NCI-H2081 (cell line): Measurements from ENCODE around the gene RFPL1.
A peak's percentile ranks its signal among the peaks of the same experiment; 100 is the strongest.

ENCODE experiments used
- DNase-seq, 2 experiments: peaks; one replicate each; lab custom pipeline; 2025; lab: John Stamatoyannopoulos, UW

RFPL1 gene

GRCh38 chr22:29443452-29443851 is 5.1 kb downstream of the RFPL1 start:
- DNase-seq = no peak

GRCh38 chr22:29443861-29444792 is 5.7 kb downstream of the RFPL1 start:
- no peak for DNase-seq

- DNase-seq = no peak
Observed at GRCh38 chr22:29445508-29445907, 7.1 kb downstream of the RFPL1 start.

DNA sequence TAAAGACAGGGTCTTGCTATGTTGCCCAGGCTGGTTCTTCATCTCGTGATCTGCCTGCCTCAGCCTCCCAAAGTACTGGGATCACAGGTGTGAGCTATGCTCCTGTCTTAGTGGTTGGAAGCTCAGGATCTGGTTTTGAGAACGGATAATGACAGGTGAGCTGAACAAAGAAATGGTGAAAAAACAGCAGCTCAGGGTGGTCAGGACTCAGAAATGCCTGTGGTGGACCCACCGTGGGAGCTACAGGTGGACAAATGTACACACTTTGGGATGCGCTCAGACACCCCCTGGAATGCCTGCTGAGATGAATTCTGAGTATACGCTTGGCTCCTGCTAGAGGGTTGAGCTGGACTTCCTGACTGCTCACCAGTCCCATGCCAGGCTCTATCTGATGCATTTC is 9.5 kb downstream of the RFPL1 start:
- DNase-seq = no peak

DNA sequence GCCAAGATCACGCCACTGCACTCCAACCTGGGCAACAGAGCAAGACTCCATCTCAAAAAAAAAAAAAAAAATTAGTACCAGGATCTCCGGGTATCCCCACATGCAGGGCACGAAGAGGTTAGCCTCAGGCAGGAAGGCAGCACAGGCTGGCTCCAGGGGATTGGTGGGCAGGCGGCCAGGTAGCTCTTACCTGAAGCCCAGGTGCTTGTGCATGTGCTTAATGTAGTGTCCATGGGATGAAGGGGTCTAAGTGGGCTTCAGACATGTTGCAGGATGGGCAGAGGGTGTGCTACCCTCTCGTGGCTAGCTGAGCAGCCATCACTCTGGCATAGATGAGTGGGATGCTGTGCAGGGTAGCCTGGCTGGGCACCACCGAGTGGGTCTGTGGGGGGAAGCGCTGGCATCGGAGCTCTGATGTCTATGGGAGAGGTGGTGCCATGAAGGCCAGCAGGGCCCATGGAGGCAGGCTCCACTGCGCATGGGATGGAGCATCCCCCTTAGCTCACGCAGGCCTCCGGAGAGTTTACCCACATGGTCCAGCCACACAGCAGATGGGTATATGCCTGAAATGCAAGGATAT is 11.0 kb downstream of the RFPL1 start:
- DNase-seq = no peak

DNA sequence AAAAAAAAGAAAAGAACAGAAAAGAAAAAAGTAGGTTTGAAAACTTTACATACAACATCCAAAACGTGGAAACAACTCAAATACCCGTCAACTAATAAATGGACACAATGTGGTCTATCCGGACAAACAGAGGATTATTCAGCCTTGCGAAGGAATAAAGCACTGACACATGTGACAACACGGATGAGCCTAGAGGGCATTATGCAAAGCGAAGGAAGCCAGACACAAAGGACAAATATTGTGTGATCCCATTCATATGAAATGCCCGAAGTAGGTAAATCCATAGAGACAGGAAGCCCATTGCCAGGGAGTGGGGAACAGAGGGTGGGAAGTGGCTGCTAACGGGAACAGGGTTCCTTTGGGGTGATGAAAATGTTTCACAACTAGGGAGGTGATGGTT is 11.8 kb downstream of the RFPL1 start:
- DNase-seq = no peak

DNA sequence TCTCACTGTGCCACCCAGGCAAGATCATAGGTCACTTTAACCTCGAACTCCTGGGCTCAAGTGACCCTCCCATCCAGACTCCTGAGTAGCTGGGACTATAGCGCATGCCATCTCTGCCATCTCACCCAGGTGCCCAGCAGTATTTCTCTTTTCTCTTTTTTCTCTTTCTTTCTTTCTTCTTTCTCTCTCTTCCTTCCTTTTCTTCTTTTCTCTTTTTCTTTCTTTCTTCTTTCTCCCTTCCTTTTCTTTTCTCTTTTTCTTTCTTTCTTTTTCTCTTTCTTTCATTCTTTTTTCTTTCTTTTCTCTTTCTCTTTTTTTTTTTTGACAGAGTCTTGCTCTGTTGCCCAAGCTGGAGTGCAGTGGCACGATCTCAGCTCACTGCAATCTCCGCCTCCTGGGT is 13.5 kb downstream of the RFPL1 start:
- no peak for DNase-seq

GRCh38 chr22:29454276-29454675 is 15.9 kb downstream of the RFPL1 start:
- DNase-seq = no peak

GRCh38 chr22:29456211-29456671 is 17.9 kb downstream of the RFPL1 start:
- DNase-seq = no peak

GRCh38 chr22:29457730-29458129 is 19.3 kb downstream of the RFPL1 start:
- DNase-seq = peak in 1 of 2 experiments; percentile 14

DNA sequence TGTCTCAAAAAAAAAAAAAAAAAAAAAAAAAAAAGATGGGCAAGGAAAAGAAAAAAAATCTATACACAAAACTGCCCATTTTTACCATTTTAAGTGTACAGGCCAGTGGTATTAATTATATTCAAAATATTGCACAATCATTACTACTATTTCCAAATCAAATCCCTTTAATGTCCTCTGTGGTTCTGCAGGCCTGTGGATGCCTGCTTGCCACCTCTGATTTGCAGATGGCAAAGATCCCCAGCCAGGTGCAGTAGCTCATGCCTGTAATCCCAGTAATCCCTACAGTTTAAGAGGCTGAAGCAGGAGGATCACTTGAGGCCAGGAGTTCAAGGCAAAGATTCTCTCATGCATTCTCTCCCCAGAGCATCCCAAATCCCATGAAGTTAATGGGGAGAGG is 20.2 kb downstream of the RFPL1 start:
- DNase-seq = no peak

DNA sequence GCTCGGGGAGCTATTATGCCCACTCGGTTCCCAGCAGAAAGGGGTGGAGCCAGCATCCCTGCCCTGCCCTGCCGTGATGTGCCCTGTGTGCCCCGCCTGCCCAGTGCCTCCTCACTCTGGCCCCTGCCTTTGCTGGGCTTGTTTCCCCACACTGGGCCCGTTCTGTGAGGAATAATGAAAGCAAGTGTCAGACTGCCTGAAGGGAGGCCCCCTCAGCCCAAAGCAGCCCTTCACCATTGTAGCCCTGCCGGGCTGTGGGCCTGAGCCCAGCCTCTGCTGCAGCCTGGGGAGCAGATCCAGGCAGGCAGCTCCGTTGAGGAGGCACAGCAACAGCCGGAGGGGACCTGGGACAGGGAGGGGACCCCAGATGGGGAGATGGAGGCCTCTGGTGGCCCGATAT is 21.4 kb downstream of the RFPL1 start:
- no peak for DNase-seq

- no peak for DNase-seq
Observed at GRCh38 chr22:29461263-29461662, 22.9 kb downstream of the RFPL1 start.

- DNase-seq = no peak
Observed at GRCh38 chr22:29463629-29464028, 25.2 kb downstream of the RFPL1 start.

DNA sequence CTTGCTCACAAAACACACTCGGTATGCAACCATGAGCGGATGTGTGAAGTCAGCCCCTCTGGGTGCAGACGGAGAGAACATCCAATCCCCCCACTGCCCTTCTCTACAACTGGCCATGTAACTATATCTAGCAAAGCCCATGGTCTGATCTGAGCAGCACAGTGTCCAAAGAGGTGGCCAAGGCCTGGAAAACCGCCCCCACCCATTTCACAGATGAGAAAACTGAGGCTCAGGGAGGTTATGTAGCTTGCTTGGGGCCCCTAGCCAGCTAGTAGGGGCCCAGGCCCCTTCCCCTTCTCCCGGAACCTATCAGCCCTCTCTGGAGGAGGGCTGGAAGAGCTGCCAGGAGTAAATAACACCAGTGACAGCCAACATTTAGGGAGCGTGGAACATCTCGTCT is 26.2 kb downstream of the RFPL1 start:
- DNase-seq = no peak

DNA sequence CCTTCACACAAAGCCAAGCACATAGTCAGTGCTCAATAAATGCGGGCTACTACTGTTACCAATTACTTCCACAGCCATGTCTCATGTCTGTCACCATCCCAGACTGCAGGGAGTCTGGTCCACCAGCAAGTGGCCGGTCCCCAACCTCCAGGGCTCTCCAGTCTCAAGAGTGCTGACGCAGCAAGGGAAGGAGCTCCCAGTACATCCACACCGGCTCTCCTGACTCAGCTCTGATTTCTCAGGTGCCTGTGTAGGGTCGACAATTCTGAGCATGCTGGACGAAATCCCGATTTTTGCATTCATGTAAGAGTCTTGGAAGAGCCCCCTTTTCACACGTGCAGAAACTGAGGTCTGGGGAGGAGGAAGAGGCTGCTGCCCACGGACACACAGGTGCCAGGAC is 31.4 kb downstream of the RFPL1 start:
- no peak for DNase-seq

DNA sequence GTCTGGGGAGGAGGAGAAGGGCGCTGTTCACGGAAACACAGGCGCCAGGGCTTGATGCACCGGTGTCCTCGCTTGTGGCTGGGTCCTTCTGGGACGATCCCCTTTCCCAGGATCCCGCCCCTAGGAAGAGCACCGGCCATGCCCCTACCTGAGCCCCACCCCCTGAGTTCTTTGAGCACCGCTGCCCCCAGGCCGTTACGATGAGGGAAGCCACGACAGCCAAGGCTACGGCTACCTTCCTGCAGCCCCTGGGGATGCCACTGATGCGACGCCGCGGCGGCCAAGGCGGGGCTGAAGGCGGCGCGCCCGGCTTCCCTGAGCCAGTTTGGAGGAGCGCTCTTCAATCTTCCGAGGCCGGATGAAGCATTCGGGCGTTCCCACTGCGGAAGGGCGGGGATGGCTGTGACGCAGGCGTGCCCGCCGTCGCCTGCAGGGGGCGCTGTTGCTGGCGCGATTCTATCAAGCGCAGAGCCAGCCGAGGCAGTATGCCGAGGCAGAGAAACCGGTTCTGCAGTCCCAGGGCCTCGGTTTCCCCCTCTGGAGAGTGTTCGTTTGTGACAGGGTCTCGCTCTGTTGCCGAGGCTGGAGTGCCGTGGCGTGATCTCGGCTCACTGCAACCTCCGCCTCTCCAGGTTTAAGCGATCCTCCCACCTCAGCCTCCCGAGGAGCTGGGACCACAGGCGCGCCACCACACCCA is 31.9 kb downstream of the RFPL1 start:
- peak; percentile 56 to 67 for DNase-seq

DNA sequence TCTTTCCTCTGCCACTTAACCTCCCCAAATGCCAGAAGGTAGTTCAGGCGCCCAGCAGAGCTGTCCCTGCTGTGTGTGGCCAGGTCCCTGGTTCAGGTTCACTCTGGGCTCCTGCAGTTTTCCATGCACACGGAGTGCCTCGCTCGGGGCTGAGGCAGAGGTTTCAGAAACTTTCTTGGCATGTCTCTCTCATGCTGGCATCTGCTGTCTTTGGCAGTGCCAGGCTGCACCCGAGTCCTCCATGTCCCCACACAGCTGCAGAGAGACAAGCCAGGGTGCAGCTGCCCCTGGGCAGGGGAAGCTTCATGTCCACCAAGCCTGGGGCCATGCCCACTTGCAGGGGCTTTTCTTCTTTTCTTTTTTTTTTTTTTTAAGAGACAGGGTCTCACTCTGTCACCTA is 34.6 kb downstream of the RFPL1 start:
- no peak for DNase-seq

DNA sequence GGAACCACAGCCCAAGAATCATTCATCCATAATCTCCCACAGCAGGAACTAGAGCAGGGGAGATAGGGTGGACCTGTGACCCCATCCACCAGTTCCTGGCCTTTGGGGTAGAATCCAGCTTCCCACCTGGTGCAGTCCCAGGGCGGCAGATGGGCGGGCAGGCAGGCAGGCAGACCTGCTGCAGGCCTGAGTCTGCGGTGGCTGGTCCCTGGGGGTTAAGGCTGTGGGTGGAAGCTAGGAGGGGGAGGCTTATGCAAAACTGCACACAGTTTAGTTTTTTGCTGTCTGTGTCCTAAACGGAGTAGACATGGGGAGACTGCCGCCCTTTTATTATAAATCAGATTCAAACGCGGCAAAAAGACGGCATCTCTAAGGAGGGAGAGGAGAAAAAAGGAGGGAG is 37.2 kb downstream of the RFPL1 start:
- DNase-seq = no peak

- no peak for DNase-seq
Observed at GRCh38 chr22:29476116-29476515, 37.7 kb downstream of the RFPL1 start.

DNA sequence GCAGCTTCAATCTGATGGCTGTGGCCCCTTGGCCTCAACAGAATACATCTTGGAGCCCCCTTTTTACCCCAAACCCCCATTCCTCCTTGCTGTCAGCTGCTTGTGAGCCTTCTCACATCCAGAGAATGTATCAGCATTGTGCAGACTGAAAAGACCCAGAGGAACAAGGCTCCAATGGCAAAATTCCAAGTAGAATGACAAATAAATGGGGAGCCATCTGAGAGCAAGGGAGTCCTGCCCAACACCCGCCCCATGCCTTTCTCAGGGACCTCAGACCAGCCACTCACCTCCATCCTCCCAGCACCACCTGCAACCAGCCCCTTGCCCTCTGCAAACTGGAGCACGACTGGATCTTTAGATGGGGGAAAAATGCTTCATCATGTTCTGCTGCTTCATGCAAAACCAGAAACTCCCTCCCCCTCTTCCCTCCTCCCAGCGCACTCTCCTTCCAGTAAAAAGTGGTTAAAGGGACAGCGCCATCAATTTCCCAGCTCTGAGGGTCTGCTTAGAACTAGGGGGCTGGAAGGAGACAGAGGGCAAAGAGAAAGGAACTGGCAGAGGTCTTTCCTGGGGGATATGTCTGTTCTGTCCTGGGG is 39.4 kb downstream of the RFPL1 start:
- no peak for DNase-seq
